ENCODE data around the gene CCDC182.

CCDC182 gene

GRCh38 chr17:57745242-57745641, at the start of gene CCDC182:
TSS of gene CCDC182 (minus strand) at chr17:57745299. CDS start at chr17:57745272, 27 bp downstream.
- in situ Hi-C loops (cut with MboI; ENCODE audit: low sequenced_read_pairs) = no loop called here

GRCh38 chr17:57794841-57795240, 49.7 kb upstream of the CCDC182 start:
- in situ Hi-C loops (cut with MboI; ENCODE audit: low sequenced_read_pairs) = no loop called here

- in situ Hi-C loops (cut with MboI; ENCODE audit: low sequenced_read_pairs) = no loop called here
Observed at GRCh38 chr17:57788725-57789124, 43.6 kb upstream of the CCDC182 start.

GRCh38 chr17:57785022-57785421, 39.9 kb upstream of the CCDC182 start:
- in situ Hi-C loops (cut with MboI; ENCODE audit: low sequenced_read_pairs) = no loop called here

- in situ Hi-C loops (cut with MboI; ENCODE audit: low sequenced_read_pairs) = no loop called here
Observed at GRCh38 chr17:57784226-57784895, 39.3 kb upstream of the CCDC182 start.

GRCh38 chr17:57783338-57783742, 38.2 kb upstream of the CCDC182 start:
- in situ Hi-C loops (cut with MboI; ENCODE audit: low sequenced_read_pairs) = no loop called here

- in situ Hi-C loops (cut with MboI; ENCODE audit: low sequenced_read_pairs) = no loop called here
Observed at GRCh38 chr17:57782647-57783337, 37.7 kb upstream of the CCDC182 start.

- in situ Hi-C loops (cut with MboI; ENCODE audit: low sequenced_read_pairs) = no loop called here
Observed at GRCh38 chr17:57782062-57782490, 37.0 kb upstream of the CCDC182 start.

- in situ Hi-C loops (cut with MboI; ENCODE audit: low sequenced_read_pairs) = no loop called here
Observed at GRCh38 chr17:57781386-57782061, 36.4 kb upstream of the CCDC182 start.

- in situ Hi-C loops (cut with MboI; ENCODE audit: low sequenced_read_pairs) = no loop called here
Observed at GRCh38 chr17:57779706-57780105, 34.6 kb upstream of the CCDC182 start.

GRCh38 chr17:57778306-57778705, 33.2 kb upstream of the CCDC182 start:
- in situ Hi-C loops (cut with MboI; ENCODE audit: low sequenced_read_pairs) = no loop called here

GRCh38 chr17:57776366-57776765, 31.3 kb upstream of the CCDC182 start:
- in situ Hi-C loops (cut with MboI; ENCODE audit: low sequenced_read_pairs) = no loop called here

GRCh38 chr17:57774872-57775271, 29.8 kb upstream of the CCDC182 start:
- in situ Hi-C loops (cut with MboI; ENCODE audit: low sequenced_read_pairs) = no loop called here

- in situ Hi-C loops (cut with MboI; ENCODE audit: low sequenced_read_pairs) = no loop called here
Observed at GRCh38 chr17:57773557-57773956, 28.5 kb upstream of the CCDC182 start.

GRCh38 chr17:57772774-57773173, 27.7 kb upstream of the CCDC182 start:
- in situ Hi-C loops (cut with MboI; ENCODE audit: low sequenced_read_pairs) = no loop called here

- in situ Hi-C loops (cut with MboI; ENCODE audit: low sequenced_read_pairs) = no loop called here
Observed at GRCh38 chr17:57767561-57767960, 22.5 kb upstream of the CCDC182 start.

- in situ Hi-C loops (cut with MboI; ENCODE audit: low sequenced_read_pairs) = no loop called here
Observed at GRCh38 chr17:57766318-57766943, 21.3 kb upstream of the CCDC182 start.

- in situ Hi-C loops (cut with MboI; ENCODE audit: low sequenced_read_pairs) = no loop called here
Observed at GRCh38 chr17:57762452-57763395, 17.6 kb upstream of the CCDC182 start.

GRCh38 chr17:57761887-57762286, 16.8 kb upstream of the CCDC182 start:
- in situ Hi-C loops (cut with MboI; ENCODE audit: low sequenced_read_pairs) = no loop called here

- in situ Hi-C loops (cut with MboI; ENCODE audit: low sequenced_read_pairs) = no loop called here
Observed at GRCh38 chr17:57760046-57760445, 14.9 kb upstream of the CCDC182 start.
